K562 (cell line): ENCODE results near the gene SOWAHA. TPM values are rescaled to one million over a fixed set of nuclear protein-coding genes. Genes with fewer than 3 reads are reported as not detected.

Experiments used
- ATAC-seq: fragments of 200-7000 bp; cut with Tn5 transposase; 3 replicates; pipeline ENCODE4 v1.9.1; 2020; ENCODE audit warnings: moderate library complexity
- BruUV-seq: library from RNA; stranded (reverse); fragments of 400-500 nt; replicated peaks from 2 replicates; lab custom pipeline; 2021; lab: Mats Ljungman, UMichigan
- CTCF ChIA-PET: fragments of 300-600 bp; formaldehyde crosslinking; extraction: SDS; loops from one replicate; lab custom pipeline; 2021; ENCODE audit warnings: low intra/inter-chr PET ratio; lab: Yijun Ruan, JAX
- POLR2A ChIA-PET: fragments of 300-600, 350-650 bp; sonication (Branson Sonifier 250); formaldehyde crosslinking; extraction: SDS; loops from one replicate; lab custom pipeline; 2021; ENCODE audit warnings: antibody characterized with exemption, inconsistent platforms; lab: Yijun Ruan, JAX
- DNase-seq, 4 experiments: peaks; one replicate each; pipeline versions ENCODE4 v3.0.0 to v3.0.0-alpha.2; 2011 to 2018; ENCODE audit warnings: low spot score in 3 of 4, mixed read lengths in 3 of 4; ENCODE audit errors: extremely low read depth in 1 of 4
- FAIRE-seq: peaks from 2 replicates; lab custom pipeline; 2011; peaks lifted over from hg19 to GRCh38; lab: Jason Lieb, UNC
- H2AFZ ChIP-seq: 2 replicates; pipeline ENCODE4 v1.6.0; 2011; ENCODE audit warnings: low read depth, low read length, control low read depth, inconsistent platforms
- H3K27ac ChIP-seq: fragments of 200-600 bp; 3 replicates; pipeline ENCODE4 v1.8.0; 2011; ENCODE audit warnings: low read depth, mild to moderate bottlenecking, control low read depth, inconsistent platforms, low read length, moderate library complexity, mixed read lengths; ENCODE audit errors: extremely low read depth
- H3K27me3 ChIP-seq, 2 experiments: fragments of 300-600 bp in 1 of 2; 2 replicates in 1 of 2; 3 replicates in 1 of 2; pipeline versions ENCODE4 v1.6.0 to v1.8.0; 2011; ENCODE audit warnings: inconsistent platforms in 2 of 2, low read length in 2 of 2, mild to moderate bottlenecking in 1 of 2, mixed read lengths in 1 of 2, moderate library complexity in 1 of 2; ENCODE audit not compliant: control insufficient read depth in 2 of 2, insufficient read depth in 2 of 2
- H3K36me3 ChIP-seq: fragments of 300-600 bp; 3 replicates; pipeline ENCODE4 v1.8.0; 2011; ENCODE audit warnings: mild to moderate bottlenecking, low read length, inconsistent platforms; ENCODE audit not compliant: control insufficient read depth, insufficient read depth
- H3K4me1 ChIP-seq, 2 experiments: fragments of 200-600 bp in 1 of 2; replicated peaks in 1 of 2; 2 replicates in 1 of 2; 3 replicates in 1 of 2; pipeline versions ENCODE4 v1.5.1 to v1.8.0; 2011; ENCODE audit warnings: inconsistent platforms in 2 of 2, low read length in 2 of 2, mild to moderate bottlenecking in 1 of 2, mixed read lengths in 1 of 2, moderate library complexity in 1 of 2; ENCODE audit not compliant: control insufficient read depth in 2 of 2, insufficient read depth in 2 of 2
- H3K4me2 ChIP-seq: 2 replicates; pipeline ENCODE4 v1.6.1; 2011; ENCODE audit warnings: low read length, control low read depth, inconsistent platforms, mixed read lengths; ENCODE audit not compliant: insufficient read depth
- H3K4me3 ChIP-seq: fragments of 200-600 bp; sonication (generic), shearing (Covaris generic); 2 replicates; pipeline ENCODE4 v1.5.1; 2016; ENCODE audit warnings: control low read depth, inconsistent platforms
- H3K79me2 ChIP-seq: fragments of 200-600 bp; 3 replicates; pipeline ENCODE4 v1.8.0; 2011; ENCODE audit warnings: low read length, inconsistent platforms; ENCODE audit not compliant: control insufficient read depth, insufficient read depth
- H3K9ac ChIP-seq, 2 experiments: 2 replicates each; pipeline versions ENCODE4 v1.6.0 to v1.6.1; 2011; ENCODE audit warnings: low read depth in 2 of 2, low read length in 2 of 2, control low read depth in 1 of 2, inconsistent platforms in 1 of 2, mild to moderate bottlenecking in 1 of 2, mixed read lengths in 1 of 2; ENCODE audit not compliant: insufficient read depth in 1 of 2
- H3K9me1 ChIP-seq: one replicate; pipeline ENCODE4 v1.6.0; 2011; ENCODE audit warnings: inconsistent platforms, mild to moderate bottlenecking, low read length, moderate library complexity; ENCODE audit not compliant: control insufficient read depth, insufficient read depth
- H3K9me3 ChIP-seq: replicated peaks from 2 replicates; pipeline ENCODE4 v1.5.1; 2011; ENCODE audit warnings: low read depth, low read length, inconsistent platforms; ENCODE audit not compliant: control insufficient read depth, insufficient read depth
- H4K20me1 ChIP-seq: replicated peaks from 2 replicates; pipeline ENCODE4 v1.6.1; 2011; ENCODE audit warnings: low read length, inconsistent platforms, mixed read lengths; ENCODE audit not compliant: control insufficient read depth, insufficient read depth
- BCOR ChIP-seq: fragments of 450-650 bp; IDR thresholded peaks from 2 replicates; pipeline ENCODE4 v1.6.1; 2016
- CC2D1A ChIP-seq: fragments of 450-650 bp; IDR thresholded peaks from 2 replicates; pipeline ENCODE4 v1.6.1; 2017; ENCODE audit warnings: mild to moderate bottlenecking
- MCM3 ChIP-seq: fragments of 450-650 bp; IDR thresholded peaks from 2 replicates; pipeline ENCODE4 v1.6.1; 2016
- POU5F1 ChIP-seq: fragments of 150-350 bp; IDR thresholded peaks from 2 replicates; pipeline ENCODE4 v1.6.1; 2014; ENCODE audit warnings: borderline replicate concordance, low read length, low read depth, mild to moderate bottlenecking; ENCODE audit not compliant: partially characterized antibody
- RBM25 ChIP-seq: fragments of 200-400 bp; formaldehyde crosslinking; IDR thresholded peaks from 2 replicates; pipeline ENCODE4 v1.6.1; 2018; ENCODE audit warnings: low read length, low read depth, moderate library complexity; ENCODE audit not compliant: severe bottlenecking
- SMARCA4 ChIP-seq: fragments of 450-650 bp; IDR thresholded peaks from 2 replicates; pipeline ENCODE4 v1.6.1; 2016
- ZC3H8 ChIP-seq: fragments of 450-650 bp; IDR thresholded peaks from 2 replicates; pipeline ENCODE4 v1.6.1; 2017
- ZNF121 ChIP-seq: sonication (generic); formaldehyde crosslinking; conservative IDR thresholded peaks from 2 replicates; pipeline ENCODE4 v1.8.0; 2022; ENCODE audit warnings: missing genetic modification reagents
- ZNF184 ChIP-seq: sonication (generic); formaldehyde crosslinking; IDR thresholded peaks from 2 replicates; pipeline ENCODE4 v1.5.0; 2020; ENCODE audit warnings: missing genetic modification reagents
- WGBS: fragments of 100-300 bp; shearing (Covaris generic); methylation state at CpG from one replicate; pipeline ENCODE4 v1.1.6; 2016; ENCODE audit warnings: low coverage, mixed read lengths; ENCODE audit not compliant: insufficient coverage; ENCODE audit errors: missing lambda C conversion rate; 5-methylcytosine and 5-hydroxymethylcytosine counted together
- in situ Hi-C: fragments of 300-500 bp; cut with MboI; formaldehyde crosslinking; loops from 4 replicates; pipeline ENCODE4 v1.15.0; 2018; ENCODE audit warnings: inconsistent platforms, mixed read lengths
- intact Hi-C: fragments of 100-400 bp; cut with micrococcal nuclease; formaldehyde crosslinking; loops from 2 replicates; pipeline ENCODE4 v1.14.2; 2022
- polyA plus RNA-seq, 8 experiments: library from polyadenylated mRNA; depleted of rRNA in 4 of 8; stranded (reverse) in 5 of 8; unstranded in 3 of 8; fragments of >200 nt; fragmentation: Nextera tagmentation in 2 of 8; fragmentation: Illumina TruSeq in 1 of 8; extraction: Ambion mirVana in 2 of 8; extraction: Trizol in 1 of 8; gene quantifications; 2 replicates each; pipeline versions ENCODE4 v1.2.1 to v1.2.3, GENCODE V29; 2011 to 2014; ENCODE audit warnings: inconsistent platforms in 1 of 8, missing spikeins in 1 of 8
- total RNA-seq, 7 experiments: library from RNA; depleted of rRNA in 6 of 7; stranded (reverse); fragments of >200 nt in 6 of 7; fragmentation: Illumina TruSeq in 2 of 7; extraction: Trizol in 2 of 7; gene quantifications; 2 replicates each; pipeline versions ENCODE4 v1.2.1 to v1.2.3, GENCODE V29; 2011 to 2021; ENCODE audit warnings: low replicate concordance in 1 of 7
- TF ChIP-seq, protein P1 (sequence below): IDR thresholded peaks from 2 replicates; pipeline ENCODE4 v1.6.1; 2016; ENCODE audit warnings: missing genetic modification characterization, missing compliant biosample characterization

Gene SOWAHA
- total and polyA plus RNA-seq, 9 of the 15 experiments (the other 6 are each of a cell fraction or from before 2014, with no cell fraction given) = not detected

DNA sequence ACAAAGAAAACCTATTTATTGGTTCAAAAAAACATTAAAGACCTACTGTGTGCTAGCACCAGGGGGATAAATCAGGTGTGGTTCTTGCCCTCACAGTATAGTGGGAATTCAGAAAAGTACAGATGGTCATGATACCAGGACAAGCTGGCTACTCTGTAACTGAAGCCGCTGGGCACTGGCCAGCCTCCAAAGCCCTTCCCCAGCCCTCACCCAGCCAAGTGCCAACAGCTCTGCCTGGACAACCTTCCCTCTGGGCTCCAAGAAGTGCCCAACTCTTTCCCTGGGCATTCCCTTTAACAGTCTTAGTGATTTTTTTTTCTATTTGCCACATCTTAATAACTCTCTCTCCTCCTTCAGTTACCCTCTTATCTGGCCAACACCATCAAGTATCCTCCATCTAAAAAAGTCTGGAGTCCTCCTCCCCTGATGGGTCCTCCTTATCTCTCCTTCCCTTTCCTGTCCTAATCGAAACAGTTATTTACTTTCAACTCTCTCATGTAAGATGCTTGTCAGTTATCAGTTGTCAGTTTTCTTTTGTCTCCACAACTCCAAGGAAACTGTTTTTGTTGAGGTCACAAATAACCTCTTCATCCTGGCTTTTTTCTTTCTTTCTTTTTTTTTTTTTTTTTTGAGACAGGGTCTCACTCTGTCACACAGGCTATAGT is 22.8 kb upstream of the SOWAHA start (continued):
- no peak for TF ChIP-seq ZC3H8
- TF ChIP-seq SMARCA4 = peak; percentile 88
- peak; percentile 12; the same call in 1 of the 2 replicates for TF ChIP-seq CC2D1A
- TF ChIP-seq ZNF184 (CRISPR knock-in tag) = no peak

DNA sequence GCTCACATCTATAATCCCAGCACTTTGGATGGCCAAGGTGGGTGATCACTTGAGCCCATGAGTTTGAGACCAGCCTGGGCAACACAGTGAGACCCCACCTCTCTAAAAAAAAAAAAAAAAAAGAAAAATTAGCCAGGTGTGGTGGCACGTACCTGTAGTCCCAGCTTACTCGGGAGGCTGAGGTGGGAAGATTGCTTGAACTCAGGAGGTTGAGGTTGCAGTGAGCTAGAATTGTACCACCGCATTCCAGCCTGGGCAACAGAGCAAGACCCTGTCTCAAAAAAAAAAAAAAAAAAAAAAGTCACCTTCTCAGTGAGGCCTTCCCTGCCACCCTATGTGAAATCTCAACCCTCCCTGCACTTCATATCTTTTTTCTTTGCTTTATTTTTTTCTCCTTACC is 22.1 kb upstream of the SOWAHA start:
- H3K9me3 ChIP-seq = no peaks in the 10 kb centered on the region
- H3K79me2 ChIP-seq = no peaks in the 10 kb centered on the region
- H3K4me1 ChIP-seq = peaks cover 38 to 57% of the 10 kb centered on the region in 2 experiments
- H3K4me3 ChIP-seq = no peak overlapping the region
- no peaks in the 10 kb centered on the region for H4K20me1 ChIP-seq
- H3K9ac ChIP-seq = no peak overlapping the region
- TF ChIP-seq RBM25 = peak; percentile 66
- TF ChIP-seq BCOR = peak; percentile 48; the same call in 1 of the 2 replicates
- peak; percentile 98 for TF ChIP-seq ZNF121 (CRISPR knock-in tag)
- TF ChIP-seq MCM3 = no peak
- TF ChIP-seq POU5F1 = no peak
- TF ChIP-seq, protein P1, sequence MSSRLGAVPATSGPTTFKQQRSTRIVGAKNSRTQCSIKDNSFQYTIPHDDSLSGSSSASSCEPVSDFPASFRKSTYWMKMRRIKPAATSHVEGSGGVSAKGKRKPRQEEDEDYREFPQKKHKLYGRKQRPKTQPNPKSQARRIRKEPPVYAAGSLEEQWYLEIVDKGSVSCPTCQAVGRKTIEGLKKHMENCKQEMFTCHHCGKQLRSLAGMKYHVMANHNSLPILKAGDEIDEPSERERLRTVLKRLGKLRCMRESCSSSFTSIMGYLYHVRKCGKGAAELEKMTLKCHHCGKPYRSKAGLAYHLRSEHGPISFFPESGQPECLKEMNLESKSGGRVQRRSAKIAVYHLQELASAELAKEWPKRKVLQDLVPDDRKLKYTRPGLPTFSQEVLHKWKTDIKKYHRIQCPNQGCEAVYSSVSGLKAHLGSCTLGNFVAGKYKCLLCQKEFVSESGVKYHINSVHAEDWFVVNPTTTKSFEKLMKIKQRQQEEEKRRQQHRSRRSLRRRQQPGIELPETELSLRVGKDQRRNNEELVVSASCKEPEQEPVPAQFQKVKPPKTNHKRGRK (tag) = peak; percentile 74; the same call in 1 of the 2 replicates
- no peak overlapping the region for H3K27ac ChIP-seq
- FAIRE-seq (no peak), DNase-seq (no peak), ATAC-seq (no peak)
- intact Hi-C loops (no loop called here), in situ Hi-C loops (no loop called here)
- WGBS = 95% methylated on average over 3 of the region's 3 CpGs
- H2AFZ ChIP-seq = no peak overlapping the region
- BruUV-seq = no TSS peak
- H3K36me3 ChIP-seq = no peaks in the 10 kb centered on the region
- H3K9me1 ChIP-seq = no peaks in the 10 kb centered on the region
- CTCF ChIA-PET = no interaction called here
- POLR2A ChIA-PET = interaction anchor here (0.8 to 1.5 kb wide), 3 partner anchors 10 to 26 kb away, joined by 3 to 5 read pairs (median 5); no protein-coding TSS in a partner anchor
- H3K4me2 ChIP-seq = no peak overlapping the region
- no peaks in the 10 kb centered on the region for H3K27me3 ChIP-seq
